PC-9 (cell line): Measurements from ENCODE around the gene PPP2R5C. TPM values are rescaled to one million over a fixed set of nuclear protein-coding genes. Genes with fewer than 3 reads are reported as not detected.

ENCODE experiments used
- BruUV-seq: library from RNA; stranded (reverse); fragments of 400-500 nt; replicated peaks from 2 replicates; lab custom pipeline; 2021; lab: Mats Ljungman, UMichigan
- CTCF ChIA-PET: fragments of 300-600 bp; sonication (Branson Sonifier 250); formaldehyde crosslinking; loops from one replicate; lab custom pipeline; 2022; ENCODE audit warnings: antibody characterized with exemption; lab: Charles Lee
- POLR2A ChIA-PET: fragments of 300-600 bp; sonication (Branson Sonifier 250); formaldehyde crosslinking; loops from one replicate; lab custom pipeline; 2022; ENCODE audit warnings: antibody characterized with exemption; ENCODE audit not compliant: unreplicated experiment; lab: Charles Lee
- DNase-seq, 2 experiments: peaks; one replicate each; pipeline versions ENCODE4 v3.0.0 to v3.0.0-alpha.2; 2015 to 2022; ENCODE audit warnings: mixed read lengths in 1 of 2
- H2AFZ ChIP-seq: fragments of 200-600 bp; sonication (generic); 2 replicates; pipeline ENCODE4 v1.8.1; 2017; ENCODE audit warnings: antibody characterized with exemption
- H3F3A ChIP-seq: fragments of 200-600 bp; sonication (generic); 2 replicates; pipeline ENCODE4 v1.8.1; 2017; ENCODE audit warnings: antibody characterized with exemption, mild to moderate bottlenecking, low read depth; ENCODE audit not compliant: insufficient read depth
- H3K27ac ChIP-seq: fragments of 200-600 bp; sonication (generic); 2 replicates; pipeline ENCODE4 v1.6.1; 2016; ENCODE audit warnings: mixed run types
- H3K27me3 ChIP-seq: fragments of 200-600 bp; sonication (generic); 2 replicates; pipeline ENCODE4 v1.6.1; 2016; ENCODE audit warnings: low read depth, mixed run types; ENCODE audit not compliant: insufficient read depth
- H3K36me3 ChIP-seq: fragments of 200-600 bp; sonication (generic); 2 replicates; pipeline ENCODE4 v1.6.1; 2016; ENCODE audit warnings: low read depth, mixed run types
- H3K4me1 ChIP-seq: fragments of 200-600 bp; sonication (generic); replicated peaks from 2 replicates; pipeline ENCODE4 v1.6.1; 2016; ENCODE audit warnings: mixed run types; ENCODE audit not compliant: insufficient read depth
- H3K4me2 ChIP-seq: fragments of 200-600 bp; sonication (generic); 2 replicates; pipeline ENCODE4 v1.6.1; 2017; ENCODE audit warnings: mixed run types
- H3K4me3 ChIP-seq: fragments of 200-600 bp; sonication (generic); 2 replicates; pipeline ENCODE4 v1.6.1; 2016; ENCODE audit warnings: mixed run types
- H3K79me2 ChIP-seq: fragments of 200-600 bp; sonication (generic); 2 replicates; pipeline ENCODE4 v1.6.1; 2017; ENCODE audit warnings: low read depth, mixed run types
- H3K9me2 ChIP-seq: fragments of 200-600 bp; sonication (generic); 2 replicates; pipeline ENCODE4 v1.8.1; 2017; ENCODE audit warnings: mild to moderate bottlenecking; ENCODE audit not compliant: insufficient read depth
- H3K9me3 ChIP-seq: fragments of 200-600 bp; sonication (generic); 2 replicates; pipeline ENCODE4 v1.8.1; 2016; ENCODE audit warnings: low read depth; ENCODE audit not compliant: insufficient read depth
- H4K20me1 ChIP-seq: fragments of 200-600 bp; sonication (generic); 2 replicates; pipeline ENCODE4 v1.8.1; 2017; ENCODE audit not compliant: insufficient read depth
- CTCF ChIP-seq: fragments of 200-600 bp; sonication (generic); conservative IDR thresholded peaks from 2 replicates; pipeline ENCODE4 v1.6.1; 2017; ENCODE audit warnings: mixed run types, antibody characterized with exemption, mild to moderate bottlenecking, moderate library complexity
- EZH2 ChIP-seq: fragments of 200-600 bp; sonication (generic); IDR thresholded peaks from 2 replicates; pipeline ENCODE4 v1.8.0; 2017; ENCODE audit warnings: antibody characterized with exemption, low read depth
- intact Hi-C: fragments of 100-400 bp; cut with micrococcal nuclease; formaldehyde crosslinking; loops from one replicate; pipeline ENCODE4 v1.10.0; 2022; ENCODE audit not compliant: unreplicated experiment
- total RNA-seq: library from RNA; stranded (reverse); gene quantifications from 2 replicates; pipeline ENCODE4 v1.2.3, GENCODE V29; 2021

PPP2R5C gene
- total RNA-seq, 1 experiment from 2014 or later, result 401 TPM

GRCh38 chr14:101820283-101820798 lies 58.8 kb downstream of the PPP2R5C start:
- CTCF ChIA-PET, result no interaction called here
- Histone ChIP-seq H3K79me2 (peaks cover 89% of the 10 kb centered on the region), H3K9me3 (no peaks in the 10 kb centered on the region), H3K36me3 (peaks cover 19% of the 10 kb centered on the region), H2AFZ (no peak overlapping the region), H3K27me3 (no peaks in the 10 kb centered on the region), H4K20me1 (peaks cover 25% of the 10 kb centered on the region; the same call in 1 of the 2 replicates), H3F3A (peaks cover 13% of the 10 kb centered on the region; the same call in 1 of the 2 replicates), H3K4me1 (no peaks in the 10 kb centered on the region), H3K9me2 (no peaks in the 10 kb centered on the region), H3K27ac (no peak overlapping the region), H3K4me2 (no peak overlapping the region), H3K4me3 (no peak overlapping the region)
- BruUV-seq, result no TSS peak
- TF ChIP-seq CTCF (no peak), EZH2 (no peak)
- POLR2A ChIA-PET, result no interaction called here
- no peak for DNase-seq
- intact Hi-C loops, result loop anchor here (1.0 kb wide), 1 partner anchor 9 kb away; no protein-coding TSS in a partner anchor

- no peaks in the 10 kb centered on the region for H3K9me3 ChIP-seq
- peaks cover 18% of the 10 kb centered on the region; the same call in 1 of the 2 replicates for H4K20me1 ChIP-seq
- peaks cover 16% of the 10 kb centered on the region for H3K36me3 ChIP-seq
- intact Hi-C loops, result no loop called here
- ChIA-PET POLR2A (interaction anchor here (0.7 kb wide), 1 partner anchor 12 kb away, joined by 3 read pairs; no protein-coding TSS in a partner anchor), CTCF (no interaction called here)
- no peak overlapping the region for H3K4me3 ChIP-seq
- no peak overlapping the region for H2AFZ ChIP-seq
- H3K4me1 ChIP-seq, result no peaks in the 10 kb centered on the region
- no peak for DNase-seq
- no peak overlapping the region for H3K27ac ChIP-seq
- BruUV-seq, result no TSS peak
- H3F3A ChIP-seq, result 0 out of 2 replicates have a peak, but pooled peaks cover 9% of the 10 kb centered on the region
- peaks cover 89% of the 10 kb centered on the region for H3K79me2 ChIP-seq
- H3K9me2 ChIP-seq, result no peaks in the 10 kb centered on the region
- TF ChIP-seq CTCF (no peak), EZH2 (no peak)
- H3K4me2 ChIP-seq, result no peak overlapping the region
- H3K27me3 ChIP-seq, result no peaks in the 10 kb centered on the region
These were observed 60.0 kb downstream of the PPP2R5C start for GRCh38 chr14:101821528-101821927.

GRCh38 chr14:101823066-101823465 lies 61.6 kb downstream of the PPP2R5C start:
- ChIA-PET POLR2A (interaction anchor here (0.7 kb wide), 2 partner anchors 8 to 91 kb away, joined by 3 to 4 read pairs; no protein-coding TSS in a partner anchor), CTCF (interaction anchor here (0.5 kb wide), 1 partner anchor 20 kb away, joined by 7 read pairs; no protein-coding TSS in a partner anchor)
- Histone ChIP-seq H3K4me3 (no peak overlapping the region), H3K4me1 (no peaks in the 10 kb centered on the region), H3K27ac (no peak overlapping the region), H3K27me3 (no peaks in the 10 kb centered on the region), H3K36me3 (peaks cover 16% of the 10 kb centered on the region), H3K9me3 (no peaks in the 10 kb centered on the region), H2AFZ (no peak overlapping the region), H4K20me1 (peaks cover 15% of the 10 kb centered on the region; the same call in 1 of the 2 replicates), H3K79me2 (peaks cover 90% of the 10 kb centered on the region), H3F3A (0 out of 2 replicates have a peak, but pooled peaks cover 6% of the 10 kb centered on the region), H3K9me2 (no peaks in the 10 kb centered on the region), H3K4me2 (no peak overlapping the region)
- no peak for DNase-seq
- intact Hi-C loops, result no loop called here
- no TSS peak for BruUV-seq
- TF ChIP-seq EZH2, result no peak
- TF ChIP-seq CTCF, result no peak
